Nucleus accumbens (tissue), 56 donors: ENCODE results near the gene FOXO4.

Experiments used
- DNase-seq, 56 donors: peaks; one replicate each; lab custom pipeline; 2025; lab: John Stamatoyannopoulos, UW

FOXO4 gene

DNA sequence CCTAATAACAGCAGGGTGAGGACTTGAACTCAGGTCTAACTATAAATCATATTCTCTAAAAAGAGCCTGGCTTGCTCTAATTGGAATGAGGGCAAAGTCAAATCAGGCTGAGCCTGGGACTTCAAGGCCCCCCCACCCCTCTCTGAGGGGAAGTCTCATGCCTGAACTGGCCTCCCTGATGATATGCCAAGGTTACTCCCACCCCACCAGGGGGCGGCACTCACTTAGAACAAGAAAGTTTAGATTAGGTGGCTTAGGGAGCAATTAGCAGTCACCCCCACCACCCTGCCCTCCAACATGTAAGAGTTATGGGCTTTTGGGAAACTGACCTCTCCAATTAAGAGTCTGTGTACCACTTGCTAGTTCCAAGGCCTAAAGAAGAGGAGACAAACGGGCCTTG lies 2.7 kb downstream of the FOXO4 start:
- DNase-seq = peak in 43 of 56 donors; percentile 0 to 72 (median 12)

GRCh38 chrX:71098951-71099506 lies 3.4 kb downstream of the FOXO4 start:
- DNase-seq = no peak

DNA sequence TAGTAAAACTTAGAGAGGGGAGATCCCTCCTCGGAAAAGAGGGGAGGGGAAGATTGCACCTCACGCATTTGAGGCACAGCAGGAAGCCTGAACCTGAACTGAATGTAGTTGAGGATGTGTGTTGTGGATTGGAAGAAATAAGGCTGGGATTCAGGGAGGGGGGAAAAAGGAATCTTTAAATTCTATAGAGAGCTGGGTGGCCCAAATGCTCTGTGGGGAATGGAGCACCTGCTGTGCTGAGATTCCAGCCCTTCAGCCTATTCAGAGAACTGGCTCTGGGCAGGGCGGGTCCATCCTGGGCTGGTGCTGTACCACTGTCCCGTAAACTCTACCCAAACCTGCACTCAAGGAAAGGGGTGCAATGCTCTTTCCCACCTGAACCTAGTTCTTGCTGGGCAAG lies 4.1 kb downstream of the FOXO4 start:
- no peak for DNase-seq

DNA sequence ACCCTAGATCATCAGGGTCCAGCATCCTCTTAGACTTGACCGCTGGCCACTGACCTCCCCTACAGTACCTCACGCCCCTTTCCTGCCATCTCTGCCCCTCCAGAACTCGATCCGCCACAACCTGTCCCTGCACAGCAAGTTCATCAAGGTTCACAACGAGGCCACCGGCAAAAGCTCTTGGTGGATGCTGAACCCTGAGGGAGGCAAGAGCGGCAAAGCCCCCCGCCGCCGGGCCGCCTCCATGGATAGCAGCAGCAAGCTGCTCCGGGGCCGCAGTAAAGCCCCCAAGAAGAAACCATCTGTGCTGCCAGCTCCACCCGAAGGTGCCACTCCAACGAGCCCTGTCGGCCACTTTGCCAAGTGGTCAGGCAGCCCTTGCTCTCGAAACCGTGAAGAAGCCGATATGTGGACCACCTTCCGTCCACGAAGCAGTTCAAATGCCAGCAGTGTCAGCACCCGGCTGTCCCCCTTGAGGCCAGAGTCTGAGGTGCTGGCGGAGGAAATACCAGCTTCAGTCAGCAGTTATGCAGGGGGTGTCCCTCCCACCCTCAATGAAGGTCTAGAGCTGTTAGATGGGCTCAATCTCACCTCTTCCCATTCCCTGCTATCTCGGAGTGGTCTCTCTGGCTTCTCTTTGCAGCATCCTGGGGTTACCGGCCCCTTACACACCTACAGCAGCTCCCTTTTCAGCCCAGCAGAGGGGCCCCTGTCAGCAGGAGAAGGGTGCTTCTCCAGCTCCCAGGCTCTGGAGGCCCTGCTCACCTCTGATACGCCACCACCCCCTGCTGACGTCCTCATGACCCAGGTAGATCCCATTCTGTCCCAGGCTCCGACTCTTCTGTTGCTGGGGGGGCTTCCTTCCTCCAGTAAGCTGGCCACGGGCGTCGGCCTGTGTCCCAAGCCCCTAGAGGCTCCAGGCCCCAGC lies 5.2 kb downstream of the FOXO4 start:
- no peak for DNase-seq

DNA sequence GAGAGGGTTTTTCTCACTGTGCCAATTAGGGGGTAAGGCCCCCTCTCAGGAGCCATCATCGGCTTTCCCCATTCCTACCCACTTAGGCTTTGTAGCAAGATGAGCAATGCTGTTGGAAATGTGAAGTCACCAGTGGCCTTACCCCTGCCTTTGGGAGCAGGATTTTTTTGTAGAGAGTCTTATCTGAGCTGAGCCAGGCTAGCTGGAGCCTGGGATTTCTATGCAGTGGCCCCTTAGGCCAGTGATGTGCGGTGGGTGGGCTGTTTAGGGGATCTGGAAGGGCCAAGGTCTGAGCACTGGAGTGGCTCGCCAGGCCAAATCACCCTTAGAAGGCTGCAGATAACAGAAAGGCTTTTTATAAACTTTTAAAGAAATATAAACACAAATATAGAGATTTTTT lies 6.6 kb downstream of the FOXO4 start:
- no peak for DNase-seq

DNA sequence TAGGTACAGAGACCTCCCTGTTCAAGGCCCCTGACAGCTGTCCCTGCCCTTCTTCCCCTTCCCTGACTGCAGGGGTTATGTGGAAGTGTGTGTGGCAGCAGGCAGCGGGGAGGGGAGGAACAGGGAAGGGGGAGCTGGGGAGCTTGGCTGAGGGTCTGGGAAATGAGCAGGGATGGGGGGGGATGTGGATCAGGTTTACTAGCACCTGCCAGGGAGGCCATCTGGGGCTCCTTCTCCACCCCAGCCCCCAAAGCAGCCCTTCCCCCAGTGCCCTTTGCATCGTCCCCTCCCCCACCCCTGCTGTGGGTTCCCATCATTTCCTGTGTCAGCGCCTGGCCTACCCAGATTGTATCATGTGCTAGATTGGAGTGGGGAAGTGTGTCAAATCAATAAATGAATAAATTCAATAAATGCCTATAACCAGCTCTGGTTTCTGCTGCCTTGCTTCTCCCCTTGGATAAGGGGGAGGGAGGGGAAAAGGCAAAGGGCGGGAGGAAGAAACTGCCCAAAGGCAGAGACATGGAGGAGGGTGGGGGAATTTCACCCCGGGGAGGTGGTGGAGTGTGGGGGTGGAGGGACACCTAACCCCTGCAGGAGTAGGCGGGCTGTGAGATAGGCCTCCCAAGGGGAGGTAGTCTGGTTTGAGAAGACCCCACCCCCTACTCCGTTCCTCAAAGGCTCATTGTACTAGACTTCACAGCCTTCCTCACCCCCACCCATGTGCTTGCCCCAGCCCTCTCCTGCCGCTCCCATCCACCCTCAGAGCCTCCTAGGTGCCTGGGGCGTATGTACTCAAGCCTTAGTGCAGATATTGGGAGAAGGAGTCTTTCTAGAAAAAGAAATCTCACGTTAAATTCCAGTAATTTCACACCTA lies 7.7 kb downstream of the FOXO4 start:
- peak in 4 of 56 donors; percentile 0 to 3 (median 0) for DNase-seq

DNA sequence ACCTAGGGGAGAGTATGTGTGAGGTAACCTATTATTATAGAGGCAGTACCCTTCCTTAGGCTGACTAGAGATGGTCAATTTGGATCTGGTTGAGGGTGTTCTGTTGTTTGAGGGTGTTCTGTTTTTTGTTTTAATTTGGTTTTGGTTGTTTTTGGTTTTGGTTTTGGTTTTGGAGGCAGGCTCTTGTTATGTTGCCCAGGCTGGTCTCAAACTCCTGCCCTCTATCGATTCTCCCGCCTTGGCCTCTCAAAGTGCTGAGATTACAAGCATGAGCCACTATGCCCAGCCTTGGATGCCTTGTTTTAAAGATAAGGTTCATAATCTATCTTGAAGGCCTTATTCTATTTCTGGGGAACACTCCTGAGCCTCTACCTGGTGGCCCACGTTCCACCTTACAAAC lies 10.0 kb downstream of the FOXO4 start:
- DNase-seq = no peak

DNA sequence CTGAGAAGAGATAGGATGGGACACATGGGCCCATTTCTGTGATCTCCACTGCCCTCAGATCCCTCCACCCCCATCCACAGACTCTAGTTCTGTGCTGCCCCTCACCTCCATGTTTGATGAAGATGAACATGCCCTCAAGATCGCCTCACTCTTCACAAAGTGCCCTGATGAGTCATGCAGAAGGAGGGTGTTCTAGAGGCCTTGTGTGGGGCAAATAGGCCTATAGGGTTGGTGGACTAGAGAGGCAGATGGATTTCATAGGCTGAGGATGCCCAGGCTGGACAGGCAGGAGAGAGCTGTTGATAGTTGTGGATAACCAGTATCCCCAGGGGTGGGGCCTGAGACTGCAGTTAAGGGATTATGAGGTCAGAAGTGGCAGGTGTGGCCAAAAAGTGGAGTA lies 10.8 kb downstream of the FOXO4 start, which contains the start of gene CXorf65:
Gene CXorf65, minus strand, starts transcription at position 314 of the 400 bp plus-strand sequence. Its CDS starts 184 bp downstream, at position 130.
- DNase-seq = no peak

GRCh38 chrX:71107245-71107644 lies 11.6 kb downstream of the FOXO4 start:
- DNase-seq = no peak

DNA sequence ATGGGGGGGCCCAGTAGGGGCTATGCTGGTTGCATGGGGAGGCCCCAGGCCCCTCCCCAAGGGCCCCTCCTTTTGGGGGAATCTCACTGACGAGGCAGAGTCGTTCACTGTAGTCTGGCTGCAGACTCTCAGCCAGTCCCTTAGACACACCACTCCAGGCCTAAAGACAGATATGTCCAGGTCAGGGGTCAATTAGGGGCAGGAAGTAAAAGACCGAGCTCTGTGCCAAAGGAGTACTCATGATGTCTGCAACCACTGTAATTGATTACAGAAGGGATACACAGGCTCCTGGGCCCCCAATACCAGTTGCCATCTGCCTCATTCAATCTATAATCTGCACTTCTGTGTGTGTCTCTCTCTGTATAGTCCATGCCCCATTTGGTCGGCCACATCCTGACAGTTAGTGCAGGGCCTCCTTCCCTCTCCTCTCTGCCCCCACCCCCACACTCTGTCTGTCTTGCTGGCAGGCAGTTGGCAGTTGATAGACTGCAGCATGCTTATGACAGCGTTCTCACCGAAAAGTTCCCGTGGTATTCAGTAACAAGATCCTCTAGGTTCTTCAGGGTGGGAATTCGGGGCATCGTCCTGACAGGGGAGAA lies 12.2 kb downstream of the FOXO4 start:
- DNase-seq = no peak

DNA sequence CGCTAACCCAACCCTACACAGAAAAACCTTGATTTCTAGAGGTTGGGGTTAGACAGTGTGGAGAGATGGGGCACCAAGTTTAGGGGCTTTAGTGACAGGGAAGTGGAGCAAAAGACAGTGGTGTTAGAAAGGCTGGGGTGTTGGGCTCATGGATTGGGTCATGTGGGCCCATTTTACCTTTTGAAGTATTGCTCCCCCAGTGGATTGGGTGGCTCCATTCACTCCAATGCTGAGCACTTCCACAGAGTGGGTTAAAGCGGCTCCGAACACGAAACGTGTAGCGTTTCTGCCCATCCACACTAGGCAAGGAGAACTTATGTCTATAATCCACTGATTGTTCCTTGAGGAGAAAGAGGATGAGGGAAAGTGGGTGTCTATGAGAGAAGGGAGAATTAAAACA lies 13.4 kb downstream of the FOXO4 start:
- no peak for DNase-seq

GRCh38 chrX:71111141-71111843 lies 15.6 kb downstream of the FOXO4 start, which contains the start of gene IL2RG:
TSS of gene IL2RG (minus strand) at chrX:71111577. CDS start at chrX:71111539, 38 bp downstream.
- DNase-seq = no peak

- no peak for DNase-seq
These were observed 16.3 kb downstream of the FOXO4 start for GRCh38 chrX:71111921-71112431.

GRCh38 chrX:71117358-71117757 lies 21.7 kb downstream of the FOXO4 start:
- no peak for DNase-seq

DNA sequence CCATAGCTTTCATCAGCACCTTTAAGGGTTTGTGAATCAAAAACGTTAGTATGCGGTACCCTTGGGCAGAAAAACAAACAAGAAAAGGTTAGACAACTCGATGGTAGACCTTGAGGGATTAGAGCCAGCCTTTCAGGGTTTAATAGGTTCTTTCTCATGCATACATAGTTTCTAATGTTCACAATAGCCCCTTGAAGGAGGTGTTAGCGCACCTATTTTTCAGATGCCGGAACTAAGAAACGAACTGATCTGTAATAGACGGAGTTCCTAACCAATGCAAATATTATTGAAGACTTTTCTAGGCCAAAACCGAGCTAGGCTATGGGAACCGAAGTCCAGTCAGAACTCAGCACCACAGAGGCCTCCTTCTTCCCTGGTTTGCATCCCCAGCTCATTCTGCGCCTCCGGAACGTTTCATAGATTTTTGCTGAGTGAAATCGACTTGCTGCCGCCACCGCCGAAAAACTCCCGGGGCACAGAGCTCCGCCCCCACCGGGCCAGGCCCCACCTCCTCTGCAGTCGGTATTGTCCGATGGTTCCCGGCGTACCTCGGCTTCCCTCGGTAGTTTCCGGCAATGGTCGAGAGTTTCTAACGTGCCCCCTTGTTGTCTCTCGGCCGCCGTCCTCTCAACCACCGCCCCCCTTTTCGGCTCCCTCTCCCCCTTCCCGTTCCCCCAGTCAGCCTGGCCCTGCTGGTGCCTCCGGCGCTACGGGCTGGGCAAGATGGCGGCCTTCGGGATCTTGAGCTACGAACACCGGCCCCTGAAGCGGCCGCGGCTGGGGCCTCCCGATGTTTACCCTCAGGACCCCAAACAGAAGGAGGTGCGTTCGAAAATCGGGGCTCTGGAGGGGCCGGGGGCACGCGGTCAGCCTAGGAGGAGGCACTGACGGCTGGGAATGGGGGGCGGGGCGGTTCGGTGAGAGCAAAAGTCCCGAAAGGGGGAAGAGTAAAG lies 22.7 kb downstream of the FOXO4 start, which contains the start of gene MED12:
Gene MED12, plus strand, starts transcription at position 565 of the 953 bp plus-strand sequence. Its CDS starts 159 bp downstream, at position 724.
- DNase-seq = peak in 55 of 56 donors; percentile 11 to 93 (median 73)

DNA sequence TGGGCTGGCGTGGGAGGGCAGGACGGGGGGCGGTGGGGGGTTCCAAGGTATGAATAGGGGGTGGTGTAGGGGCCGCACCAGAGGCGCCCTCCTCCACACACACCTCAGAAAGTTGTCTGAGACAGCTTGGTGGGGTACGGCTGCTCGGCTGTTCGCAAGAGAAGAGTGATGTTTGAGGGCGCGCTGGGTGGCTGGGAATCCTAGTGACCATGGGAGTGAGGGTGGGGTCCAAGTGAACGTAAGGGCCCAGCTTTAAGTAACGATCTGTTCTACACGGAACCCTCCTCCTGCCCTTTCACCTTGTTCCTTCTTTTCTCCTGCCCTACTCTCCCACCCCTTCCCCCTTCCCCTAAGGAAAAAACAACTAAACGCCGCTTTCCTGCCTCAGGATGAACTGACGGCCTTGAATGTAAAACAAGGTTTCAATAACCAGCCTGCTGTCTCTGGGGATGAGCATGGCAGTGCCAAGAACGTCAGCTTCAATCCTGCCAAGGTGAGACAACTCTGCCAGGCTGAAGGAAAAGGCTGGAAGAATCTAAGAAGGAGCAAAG lies 23.4 kb downstream of the FOXO4 start:
- peak in 6 of 56 donors; percentile 13 to 43 (median 20) for DNase-seq

DNA sequence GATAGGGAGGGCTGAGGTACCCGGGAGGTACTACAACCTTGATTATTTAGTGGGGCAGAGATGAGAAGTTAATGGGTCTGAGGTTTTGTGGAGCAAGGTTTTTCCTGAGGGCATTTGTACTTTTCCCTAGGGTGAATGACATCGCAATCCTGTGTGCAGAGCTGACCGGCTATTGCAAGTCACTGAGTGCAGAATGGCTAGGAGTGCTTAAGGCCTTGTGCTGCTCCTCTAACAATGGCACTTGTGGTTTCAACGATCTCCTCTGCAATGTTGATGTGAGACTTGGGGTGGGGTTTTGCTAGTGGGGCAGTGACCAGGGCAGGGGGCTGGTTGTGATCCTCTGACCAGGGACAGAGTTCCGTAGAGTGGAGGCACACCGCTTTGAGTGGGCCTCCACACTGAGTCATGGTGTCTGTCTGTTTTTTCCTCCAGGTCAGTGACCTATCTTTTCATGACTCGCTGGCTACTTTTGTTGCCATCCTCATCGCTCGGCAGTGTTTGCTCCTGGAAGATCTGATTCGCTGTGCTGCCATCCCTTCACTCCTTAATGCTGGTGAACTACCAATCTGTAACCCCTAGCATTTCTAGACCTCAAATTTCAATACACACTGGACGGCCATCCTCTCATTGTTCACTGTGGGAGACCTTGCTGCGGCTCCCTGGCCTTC lies 32.6 kb downstream of the FOXO4 start:
- no peak for DNase-seq
